Measurements from ENCODE around the gene TIMP3. TPM values are rescaled to one million over a fixed set of nuclear protein-coding genes. Genes with fewer than 3 reads are reported as not detected.

TIMP3 gene
- total RNA-seq, 6 donors from 2014 or later: 196 to 659 (median 531) TPM

- H3K36me3 ChIP-seq: no peaks in the 10 kb centered on the region
- DNase-seq (no peak), ATAC-seq (ENCODE audit: low FRiP score in 2 of 2) (no peak)
- TF ChIP-seq POLR2AphosphoS5 (IDR thresholded peaks at IDR 0.05) (no peak), CTCF (IDR thresholded peaks at IDR 0.05) (no peak), POLR2A (IDR thresholded peaks at IDR 0.05) (no peak), EP300 (IDR thresholded peaks at IDR 0.05) (no peak)
- H3K27ac ChIP-seq: no peak overlapping the region
- H3K27me3 ChIP-seq: no peaks in the 10 kb centered on the region
- peaks cover 6 to 15% (median 10%) of the 10 kb centered on the region in 4 donors for H3K4me1 ChIP-seq
- no peak overlapping the region for H3K4me3 ChIP-seq
- H3K9me3 ChIP-seq: no peaks in the 10 kb centered on the region
- WGBS, 2 donors: 91 to 96% methylated on average over 7 of the region's 7 CpGs
These were observed 10.0 kb upstream of the TIMP3 start for GRCh38 chr22:32791485-32791884.

- Histone ChIP-seq H3K9me3 (no peaks in the 10 kb centered on the region), H3K4me1 (peaks cover 10 to 18% (median 17%) of the 10 kb centered on the region in 4 donors), H3K27me3 (no peaks in the 10 kb centered on the region)
These were observed 7.9 kb upstream of the TIMP3 start for GRCh38 chr22:32793589-32793988.

GRCh38 chr22:32794449-32795213, 6.9 kb upstream of the TIMP3 start:
- no peak overlapping the region for H3K4me3 ChIP-seq
- DNase-seq: no peak
- no peaks in the 10 kb centered on the region for H3K27me3 ChIP-seq
- no peak overlapping the region for H3K27ac ChIP-seq
- TF ChIP-seq EP300 (IDR thresholded peaks at IDR 0.05): no peak
- TF ChIP-seq POLR2A (IDR thresholded peaks at IDR 0.05): no peak
- TF ChIP-seq CTCF (IDR thresholded peaks at IDR 0.05): no peak
- no peak for TF ChIP-seq POLR2AphosphoS5 (IDR thresholded peaks at IDR 0.05)
- no peaks in the 10 kb centered on the region for H3K36me3 ChIP-seq
- WGBS, 2 donors: 77 to 80% methylated on average over 10 of the region's 10 CpGs
- no peak for ATAC-seq (ENCODE audit: low FRiP score in 2 of 2)
- H3K9me3 ChIP-seq: no peaks in the 10 kb centered on the region
- peaks cover 6 to 13% (median 9%) of the 10 kb centered on the region in 4 donors for H3K4me1 ChIP-seq

More at GRCh38 chr22:32793589-32793988, 7.9 kb upstream of the TIMP3 start:
- DNase-seq (no peak), ATAC-seq (ENCODE audit: low FRiP score in 2 of 2) (no peak)
- no peaks in the 10 kb centered on the region for H3K36me3 ChIP-seq
- no peak for TF ChIP-seq EP300 (IDR thresholded peaks at IDR 0.05)
- TF ChIP-seq POLR2A (IDR thresholded peaks at IDR 0.05): no peak
- no peak for TF ChIP-seq POLR2AphosphoS5 (IDR thresholded peaks at IDR 0.05)
- no peak for TF ChIP-seq CTCF (IDR thresholded peaks at IDR 0.05)
- no peak overlapping the region for H3K27ac ChIP-seq
- no peak overlapping the region for H3K4me3 ChIP-seq

- no peaks in the 10 kb centered on the region for H3K27me3 ChIP-seq
- no peak overlapping the region for H3K4me3 ChIP-seq
- peaks cover 6 to 12% (median 9%) of the 10 kb centered on the region in 4 donors for H3K4me1 ChIP-seq
- no peaks in the 10 kb centered on the region for H3K9me3 ChIP-seq
- DNase-seq (no peak), ATAC-seq (ENCODE audit: low FRiP score in 2 of 2) (no peak)
- no peak overlapping the region for H3K27ac ChIP-seq
- TF ChIP-seq EP300 (IDR thresholded peaks at IDR 0.05): no peak
- H3K36me3 ChIP-seq: no peaks in the 10 kb centered on the region
- WGBS, 2 donors: 87 to 93% methylated on average over 4 of the region's 4 CpGs
These were observed 6.3 kb upstream of the TIMP3 start for GRCh38 chr22:32795214-32795596.

- Histone ChIP-seq H3K9me3 (no peaks in the 10 kb centered on the region), H3K27ac (peak overlapping the region in 3 of 4 donors; percentile 18 to 59 (median 28)), H3K36me3 (no peaks in the 10 kb centered on the region), H3K4me1 (peaks cover 6 to 26% (median 15%) of the 10 kb centered on the region in 4 donors), H3K27me3 (peaks cover 0 to 11% (median 4%) of the 10 kb centered on the region in 4 donors), H3K4me3 (no peak overlapping the region)
- TF ChIP-seq CTCF (IDR thresholded peaks at IDR 0.05) (peak; percentile 86 to 94 (median 90)), POLR2AphosphoS5 (IDR thresholded peaks at IDR 0.05) (peak in 1 of 2 donors; percentile 57), POLR2A (IDR thresholded peaks at IDR 0.05) (peak in 1 of 4 donors; percentile 12), EP300 (IDR thresholded peaks at IDR 0.05) (no peak)
- WGBS, 2 donors: 24 to 42% methylated on average over 5 to 8 of the region's 17 CpGs
- peak; percentile 25 to 70 for DNase-seq
- peak; percentile 76 to 86 for ATAC-seq (ENCODE audit: low FRiP score in 2 of 2)
These were observed 4.5 kb upstream of the TIMP3 start for GRCh38 chr22:32796865-32797573.

Data from upper lobe of left lung (tissue), 6 donors.